Ishikawa (cell line): ENCODE data around the gene ZNF644.

Source experiments
- CEBPB ChIP-seq: IDR thresholded peaks from 2 replicates; pipeline ENCODE4 v1.6.1; 2012
- CREB1 ChIP-seq: IDR thresholded peaks from 2 replicates; pipeline ENCODE4 v1.6.1; 2012; ENCODE audit warnings: low read depth
- EP300 ChIP-seq: IDR thresholded peaks from 2 replicates; pipeline ENCODE4 v1.6.1; 2012; ENCODE audit warnings: borderline replicate concordance
- RAD21 ChIP-seq: IDR thresholded peaks from 2 replicates; pipeline ENCODE4 v1.6.1; 2012; ENCODE audit warnings: low read depth
- TAF1 ChIP-seq: IDR thresholded peaks from 2 replicates; pipeline ENCODE4 v1.6.1; 2012; ENCODE audit warnings: low read depth, mild to moderate bottlenecking
- TCF12 ChIP-seq: IDR thresholded peaks from 2 replicates; pipeline ENCODE4 v1.6.1; 2012; ENCODE audit warnings: low read depth
- YY1 ChIP-seq: IDR thresholded peaks from 2 replicates; pipeline ENCODE4 v1.6.1; 2012; ENCODE audit warnings: low read depth
- ZBTB7A ChIP-seq: IDR thresholded peaks from 2 replicates; pipeline ENCODE4 v1.6.1; 2012; ENCODE audit warnings: low read depth
- TF ChIP-seq, protein P1 (sequence below): IDR thresholded peaks from 2 replicates; pipeline ENCODE4 v1.6.1; 2012; ENCODE audit warnings: low read depth, mild to moderate bottlenecking

DNA sequence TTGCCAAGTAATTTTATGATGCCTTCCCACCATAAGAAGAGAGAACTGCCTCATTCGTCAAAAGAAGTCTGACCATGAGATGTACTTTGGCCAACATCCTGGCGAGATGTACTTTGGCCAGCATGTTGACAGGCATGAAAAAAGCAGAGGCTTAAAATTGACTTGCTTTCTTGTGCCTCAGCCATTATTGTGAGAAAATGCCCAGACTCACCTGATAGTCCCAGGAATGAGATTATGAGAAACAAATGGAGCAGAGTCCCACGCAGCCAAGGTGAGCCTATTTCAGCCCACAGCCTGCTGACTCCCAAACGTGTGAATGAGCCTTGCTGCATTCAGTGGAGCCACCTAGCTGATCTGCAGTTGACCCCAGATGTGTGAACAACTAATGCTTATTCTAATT is 43.5 kb upstream of the ZNF644 start:
- no peak for TF ChIP-seq YY1
- TF ChIP-seq CREB1 = no peak
- no peak for TF ChIP-seq EP300
- TF ChIP-seq, protein P1, sequence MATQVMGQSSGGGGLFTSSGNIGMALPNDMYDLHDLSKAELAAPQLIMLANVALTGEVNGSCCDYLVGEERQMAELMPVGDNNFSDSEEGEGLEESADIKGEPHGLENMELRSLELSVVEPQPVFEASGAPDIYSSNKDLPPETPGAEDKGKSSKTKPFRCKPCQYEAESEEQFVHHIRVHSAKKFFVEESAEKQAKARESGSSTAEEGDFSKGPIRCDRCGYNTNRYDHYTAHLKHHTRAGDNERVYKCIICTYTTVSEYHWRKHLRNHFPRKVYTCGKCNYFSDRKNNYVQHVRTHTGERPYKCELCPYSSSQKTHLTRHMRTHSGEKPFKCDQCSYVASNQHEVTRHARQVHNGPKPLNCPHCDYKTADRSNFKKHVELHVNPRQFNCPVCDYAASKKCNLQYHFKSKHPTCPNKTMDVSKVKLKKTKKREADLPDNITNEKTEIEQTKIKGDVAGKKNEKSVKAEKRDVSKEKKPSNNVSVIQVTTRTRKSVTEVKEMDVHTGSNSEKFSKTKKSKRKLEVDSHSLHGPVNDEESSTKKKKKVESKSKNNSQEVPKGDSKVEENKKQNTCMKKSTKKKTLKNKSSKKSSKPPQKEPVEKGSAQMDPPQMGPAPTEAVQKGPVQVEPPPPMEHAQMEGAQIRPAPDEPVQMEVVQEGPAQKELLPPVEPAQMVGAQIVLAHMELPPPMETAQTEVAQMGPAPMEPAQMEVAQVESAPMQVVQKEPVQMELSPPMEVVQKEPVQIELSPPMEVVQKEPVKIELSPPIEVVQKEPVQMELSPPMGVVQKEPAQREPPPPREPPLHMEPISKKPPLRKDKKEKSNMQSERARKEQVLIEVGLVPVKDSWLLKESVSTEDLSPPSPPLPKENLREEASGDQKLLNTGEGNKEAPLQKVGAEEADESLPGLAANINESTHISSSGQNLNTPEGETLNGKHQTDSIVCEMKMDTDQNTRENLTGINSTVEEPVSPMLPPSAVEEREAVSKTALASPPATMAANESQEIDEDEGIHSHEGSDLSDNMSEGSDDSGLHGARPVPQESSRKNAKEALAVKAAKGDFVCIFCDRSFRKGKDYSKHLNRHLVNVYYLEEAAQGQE = no peak
- no peak for TF ChIP-seq RAD21
- no peak for TF ChIP-seq CEBPB
- TF ChIP-seq TCF12 = no peak
- no peak for TF ChIP-seq TAF1
- no peak for TF ChIP-seq ZBTB7A
